Measurements from ENCODE around the gene SLC25A24. TPM values are rescaled to one million over a fixed set of nuclear protein-coding genes. Genes with fewer than 3 reads are reported as not detected.

The SLC25A24 gene
- total RNA-seq, 1 experiment from 2014 or later, result 23.6 TPM

GRCh38 chr1:108151548-108151947 is 48.6 kb downstream of the SLC25A24 start:
- ChIA-PET RAD21 (ENCODE audit: low non-redundant PET in 1 of 2, low total read pairs in 2 of 2, uncharacterized antibody in 2 of 2, unreplicated experiment in 2 of 2) (no interaction called here), CTCF (interaction anchor here (0.9 to 1.3 kb wide), 2 partner anchors 369 to 409 kb away, joined by 3 to 4 read pairs; no protein-coding TSS in a partner anchor), POLR2A (no interaction called here)
- no peaks in the 10 kb centered on the region for H3K9me2 ChIP-seq (ENCODE audit: insufficient read depth)
- no peaks in the 10 kb centered on the region for H3K9me3 ChIP-seq (ENCODE audit: control insufficient read depth in 1 of 2, insufficient read depth in 1 of 2, low read depth in 1 of 2, low read length in 2 of 2)
- H3K27ac ChIP-seq (ENCODE audit: low read depth, low read length), result no peak overlapping the region
- H2AFZ ChIP-seq (ENCODE audit: low read depth, low read length, poor library complexity, severe bottlenecking), result no peak overlapping the region
- no peak overlapping the region for H3K4me3 ChIP-seq (replicated peaks in 1 of 2; ENCODE audit: low read depth in 1 of 2, low read length in 2 of 2)
- H3K4me1 ChIP-seq (ENCODE audit: control insufficient read depth in 1 of 2, insufficient read depth in 2 of 2, low read length in 2 of 2), result no peaks in the 10 kb centered on the region
- no peaks in the 10 kb centered on the region for H3K79me2 ChIP-seq (ENCODE audit: insufficient read depth, low read length)
- peaks cover 12% of the 10 kb centered on the region in 2 experiments for H3K36me3 ChIP-seq (ENCODE audit: control insufficient read depth in 1 of 2, insufficient read depth in 2 of 2, low read length in 2 of 2)
- BruUV-seq (replicated peaks), result no TSS peak
- no peak overlapping the region for H3K9ac ChIP-seq (ENCODE audit: low read length)
- DNase-seq (ENCODE audit: low read depth, low spot score) (no peak), ATAC-seq (no peak)
- H3K4me2 ChIP-seq (ENCODE audit: low read length), result no peak overlapping the region
- H3K27me3 ChIP-seq (ENCODE audit: insufficient read depth, low read length), result no peaks in the 10 kb centered on the region
- intact Hi-C loops (cut with micrococcal nuclease), result no loop called here
- H4K20me1 ChIP-seq (ENCODE audit: insufficient read depth), result no peaks in the 10 kb centered on the region
- no peak for TF ChIP-seq SRF (IDR thresholded peaks at IDR 0.05; ENCODE audit: low read depth)
- TF ChIP-seq SIN3A (IDR thresholded peaks at IDR 0.05; ENCODE audit: low read depth), result no peak
- TF ChIP-seq ATF3 (IDR thresholded peaks at IDR 0.05), result no peak
- TF ChIP-seq ELF1 (IDR thresholded peaks at IDR 0.05; ENCODE audit: borderline replicate concordance, low read depth), result no peak
- no peak for TF ChIP-seq EZH2 (IDR thresholded peaks at IDR 0.05)
- no peak for TF ChIP-seq EZH2phosphoT487 (IDR thresholded peaks at IDR 0.05; ENCODE audit: borderline replicate concordance)
- no peak for TF ChIP-seq REST (IDR thresholded peaks at IDR 0.05; ENCODE audit: low read depth)
- TF ChIP-seq JUND (IDR thresholded peaks at IDR 0.05), result no peak
- no peak for TF ChIP-seq CTCF (IDR thresholded peaks at IDR 0.05 in 2 of 3, conservative IDR thresholded peaks at IDR 0.05 in 1 of 3; ENCODE audit: borderline replicate concordance in 1 of 3, insufficient read depth in 1 of 3, low read depth in 2 of 3, low read length in 2 of 3)
- no peak for TF ChIP-seq SP1 (IDR thresholded peaks at IDR 0.05; ENCODE audit: low read depth)
- no peak for TF ChIP-seq RAD21 (IDR thresholded peaks at IDR 0.05; ENCODE audit: low read depth)
- TF ChIP-seq TCF7L2 (IDR thresholded peaks at IDR 0.05; ENCODE audit: borderline replicate concordance, extremely low read depth, insufficient read depth, insufficient read length), result no peak
- TF ChIP-seq MAX (IDR thresholded peaks at IDR 0.05), result no peak
- TF ChIP-seq POLR2A (IDR thresholded peaks at IDR 0.05; ENCODE audit: borderline replicate concordance, extremely low read depth, insufficient read depth, insufficient read length), result no peak
- no peak for TF ChIP-seq EGR1 (IDR thresholded peaks at IDR 0.05; ENCODE audit: low read depth)
- TF ChIP-seq CEBPB (IDR thresholded peaks at IDR 0.05; ENCODE audit: low read depth), result no peak
